K562 (cell line): ENCODE data around the gene PDE4D. TPM values are rescaled to one million over a fixed set of nuclear protein-coding genes. Genes with fewer than 3 reads are reported as not detected.

Source experiments
- ATAC-seq: fragments of 200-7000 bp; cut with Tn5 transposase; 3 replicates; pipeline ENCODE4 v1.9.1; 2020; ENCODE audit warnings: moderate library complexity
- BruUV-seq: library from RNA; stranded (reverse); fragments of 400-500 nt; replicated peaks from 2 replicates; lab custom pipeline; 2021; lab: Mats Ljungman, UMichigan
- CTCF ChIA-PET: fragments of 300-600 bp; formaldehyde crosslinking; extraction: SDS; loops from one replicate; lab custom pipeline; 2021; ENCODE audit warnings: low intra/inter-chr PET ratio; lab: Yijun Ruan, JAX
- POLR2A ChIA-PET: fragments of 300-600, 350-650 bp; sonication (Branson Sonifier 250); formaldehyde crosslinking; extraction: SDS; loops from one replicate; lab custom pipeline; 2021; ENCODE audit warnings: antibody characterized with exemption, inconsistent platforms; lab: Yijun Ruan, JAX
- DNase-seq, 4 experiments: peaks; one replicate each; pipeline versions ENCODE4 v3.0.0 to v3.0.0-alpha.2; 2011 to 2018; ENCODE audit warnings: low spot score in 3 of 4, mixed read lengths in 3 of 4; ENCODE audit errors: extremely low read depth in 1 of 4
- FAIRE-seq: peaks from 2 replicates; lab custom pipeline; 2011; peaks lifted over from hg19 to GRCh38; lab: Jason Lieb, UNC
- H2AFZ ChIP-seq: 2 replicates; pipeline ENCODE4 v1.6.0; 2011; ENCODE audit warnings: low read depth, low read length, control low read depth, inconsistent platforms
- H3K27ac ChIP-seq: fragments of 200-600 bp; 3 replicates; pipeline ENCODE4 v1.8.0; 2011; ENCODE audit warnings: low read depth, mild to moderate bottlenecking, control low read depth, inconsistent platforms, low read length, moderate library complexity, mixed read lengths; ENCODE audit errors: extremely low read depth
- H3K27me3 ChIP-seq, 2 experiments: fragments of 300-600 bp in 1 of 2; 2 replicates in 1 of 2; 3 replicates in 1 of 2; pipeline versions ENCODE4 v1.6.0 to v1.8.0; 2011; ENCODE audit warnings: inconsistent platforms in 2 of 2, low read length in 2 of 2, mild to moderate bottlenecking in 1 of 2, mixed read lengths in 1 of 2, moderate library complexity in 1 of 2; ENCODE audit not compliant: control insufficient read depth in 2 of 2, insufficient read depth in 2 of 2
- H3K36me3 ChIP-seq: fragments of 300-600 bp; 3 replicates; pipeline ENCODE4 v1.8.0; 2011; ENCODE audit warnings: mild to moderate bottlenecking, low read length, inconsistent platforms; ENCODE audit not compliant: control insufficient read depth, insufficient read depth
- H3K4me1 ChIP-seq, 2 experiments: fragments of 200-600 bp in 1 of 2; replicated peaks in 1 of 2; 2 replicates in 1 of 2; 3 replicates in 1 of 2; pipeline versions ENCODE4 v1.5.1 to v1.8.0; 2011; ENCODE audit warnings: inconsistent platforms in 2 of 2, low read length in 2 of 2, mild to moderate bottlenecking in 1 of 2, mixed read lengths in 1 of 2, moderate library complexity in 1 of 2; ENCODE audit not compliant: control insufficient read depth in 2 of 2, insufficient read depth in 2 of 2
- H3K4me2 ChIP-seq: 2 replicates; pipeline ENCODE4 v1.6.1; 2011; ENCODE audit warnings: low read length, control low read depth, inconsistent platforms, mixed read lengths; ENCODE audit not compliant: insufficient read depth
- H3K4me3 ChIP-seq: fragments of 200-600 bp; sonication (generic), shearing (Covaris generic); 2 replicates; pipeline ENCODE4 v1.5.1; 2016; ENCODE audit warnings: control low read depth, inconsistent platforms
- H3K79me2 ChIP-seq: fragments of 200-600 bp; 3 replicates; pipeline ENCODE4 v1.8.0; 2011; ENCODE audit warnings: low read length, inconsistent platforms; ENCODE audit not compliant: control insufficient read depth, insufficient read depth
- H3K9ac ChIP-seq, 2 experiments: 2 replicates each; pipeline versions ENCODE4 v1.6.0 to v1.6.1; 2011; ENCODE audit warnings: low read depth in 2 of 2, low read length in 2 of 2, control low read depth in 1 of 2, inconsistent platforms in 1 of 2, mild to moderate bottlenecking in 1 of 2, mixed read lengths in 1 of 2; ENCODE audit not compliant: insufficient read depth in 1 of 2
- H3K9me1 ChIP-seq: one replicate; pipeline ENCODE4 v1.6.0; 2011; ENCODE audit warnings: inconsistent platforms, mild to moderate bottlenecking, low read length, moderate library complexity; ENCODE audit not compliant: control insufficient read depth, insufficient read depth
- H3K9me3 ChIP-seq: replicated peaks from 2 replicates; pipeline ENCODE4 v1.5.1; 2011; ENCODE audit warnings: low read depth, low read length, inconsistent platforms; ENCODE audit not compliant: control insufficient read depth, insufficient read depth
- H4K20me1 ChIP-seq: replicated peaks from 2 replicates; pipeline ENCODE4 v1.6.1; 2011; ENCODE audit warnings: low read length, inconsistent platforms, mixed read lengths; ENCODE audit not compliant: control insufficient read depth, insufficient read depth
- DIDO1 ChIP-seq: fragments of 450-650 bp; IDR thresholded peaks from 2 replicates; pipeline ENCODE4 v1.6.1; 2016; ENCODE audit warnings: low read depth, missing biosample characterization, missing genetic modification characterization
- KAT8 ChIP-seq: fragments of 450-650 bp; IDR thresholded peaks from 2 replicates; pipeline ENCODE4 v1.6.1; 2016; ENCODE audit warnings: low read depth, mild to moderate bottlenecking
- KLF6 ChIP-seq: fragments of 250-450 bp; sonication (Bioruptor Pico); IDR thresholded peaks from 2 replicates; pipeline ENCODE4 v1.4.0; 2020; ENCODE audit warnings: mild to moderate bottlenecking, moderate library complexity, borderline replicate concordance
- MTA3 ChIP-seq: fragments of 450-650 bp; formaldehyde crosslinking; IDR thresholded peaks from 2 replicates; pipeline ENCODE4 v1.6.1; 2017; ENCODE audit warnings: mild to moderate bottlenecking, borderline replicate concordance
- NCOA4 ChIP-seq: fragments of 450-650 bp; IDR thresholded peaks from 2 replicates; pipeline ENCODE4 v1.6.1; 2018; ENCODE audit warnings: mild to moderate bottlenecking; ENCODE audit not compliant: partially characterized antibody
- PHB ChIP-seq: fragments of 250-450 bp; sonication (Bioruptor Pico); IDR thresholded peaks from 2 replicates; pipeline ENCODE4 v1.5.0; 2021
- PTRF ChIP-seq: fragments of 450-650 bp; IDR thresholded peaks from 2 replicates; pipeline ENCODE4 v1.6.1; 2016; ENCODE audit warnings: mild to moderate bottlenecking, missing genetic modification characterization, missing compliant biosample characterization
- SAP30 ChIP-seq: fragments of 200-600 bp; sonication (generic); IDR thresholded peaks from 2 replicates; pipeline ENCODE4 v1.6.1; 2012; ENCODE audit warnings: borderline replicate concordance, low read depth, mild to moderate bottlenecking, moderate library complexity, low read length, control low read depth, inconsistent platforms; ENCODE audit not compliant: insufficient read depth, poor library complexity, severe bottlenecking
- XRCC4 ChIP-seq: IDR thresholded peaks from one replicate; pipeline ENCODE4 v1.6.1; 2011; ENCODE audit not compliant: insufficient read depth, insufficient read length; ENCODE audit errors: extremely low read depth
- ZNF212 ChIP-seq: fragments of 450-650 bp; formaldehyde crosslinking; IDR thresholded peaks from 2 replicates; pipeline ENCODE4 v1.4.0; 2020; ENCODE audit warnings: mild to moderate bottlenecking
- WGBS: fragments of 100-300 bp; shearing (Covaris generic); methylation state at CpG from one replicate; pipeline ENCODE4 v1.1.6; 2016; ENCODE audit warnings: low coverage, mixed read lengths; ENCODE audit not compliant: insufficient coverage; ENCODE audit errors: missing lambda C conversion rate; 5-methylcytosine and 5-hydroxymethylcytosine counted together
- in situ Hi-C: fragments of 300-500 bp; cut with MboI; formaldehyde crosslinking; loops from 4 replicates; pipeline ENCODE4 v1.15.0; 2018; ENCODE audit warnings: inconsistent platforms, mixed read lengths
- intact Hi-C: fragments of 100-400 bp; cut with micrococcal nuclease; formaldehyde crosslinking; loops from 2 replicates; pipeline ENCODE4 v1.14.2; 2022
- polyA plus RNA-seq, 8 experiments: library from polyadenylated mRNA; depleted of rRNA in 4 of 8; stranded (reverse) in 5 of 8; unstranded in 3 of 8; fragments of >200 nt; fragmentation: Nextera tagmentation in 2 of 8; fragmentation: Illumina TruSeq in 1 of 8; extraction: Ambion mirVana in 2 of 8; extraction: Trizol in 1 of 8; gene quantifications; 2 replicates each; pipeline versions ENCODE4 v1.2.1 to v1.2.3, GENCODE V29; 2011 to 2014; ENCODE audit warnings: inconsistent platforms in 1 of 8, missing spikeins in 1 of 8
- total RNA-seq, 7 experiments: library from RNA; depleted of rRNA in 6 of 7; stranded (reverse); fragments of >200 nt in 6 of 7; fragmentation: Illumina TruSeq in 2 of 7; extraction: Trizol in 2 of 7; gene quantifications; 2 replicates each; pipeline versions ENCODE4 v1.2.1 to v1.2.3, GENCODE V29; 2011 to 2021; ENCODE audit warnings: low replicate concordance in 1 of 7
- TF ChIP-seq, protein P1 (sequence below): fragments of 250-450 bp; sonication (Bioruptor Pico); IDR thresholded peaks from 2 replicates; pipeline ENCODE4 v1.8.0; 2022; ENCODE audit warnings: moderate library complexity, mild to moderate bottlenecking, inconsistent platforms
- TF ChIP-seq, protein P2 (sequence below): fragments of 200-800 bp; sonication (Bioruptor generic); IDR thresholded peaks from 2 replicates; pipeline ENCODE4 v1.6.1; 2017; ENCODE audit warnings: missing genetic modification characterization, missing compliant biosample characterization
- TF ChIP-seq, protein P3 (sequence below): fragments of 450-650 bp; formaldehyde crosslinking; IDR thresholded peaks from 2 replicates; pipeline ENCODE4 v1.4.0; 2022; ENCODE audit warnings: missing genetic modification characterization

Gene PDE4D
- total and polyA plus RNA-seq, 9 of the 15 experiments (the other 6 are each of a cell fraction or from before 2014, with no cell fraction given): 0.04 to 0.46 (median 0.13) TPM

DNA sequence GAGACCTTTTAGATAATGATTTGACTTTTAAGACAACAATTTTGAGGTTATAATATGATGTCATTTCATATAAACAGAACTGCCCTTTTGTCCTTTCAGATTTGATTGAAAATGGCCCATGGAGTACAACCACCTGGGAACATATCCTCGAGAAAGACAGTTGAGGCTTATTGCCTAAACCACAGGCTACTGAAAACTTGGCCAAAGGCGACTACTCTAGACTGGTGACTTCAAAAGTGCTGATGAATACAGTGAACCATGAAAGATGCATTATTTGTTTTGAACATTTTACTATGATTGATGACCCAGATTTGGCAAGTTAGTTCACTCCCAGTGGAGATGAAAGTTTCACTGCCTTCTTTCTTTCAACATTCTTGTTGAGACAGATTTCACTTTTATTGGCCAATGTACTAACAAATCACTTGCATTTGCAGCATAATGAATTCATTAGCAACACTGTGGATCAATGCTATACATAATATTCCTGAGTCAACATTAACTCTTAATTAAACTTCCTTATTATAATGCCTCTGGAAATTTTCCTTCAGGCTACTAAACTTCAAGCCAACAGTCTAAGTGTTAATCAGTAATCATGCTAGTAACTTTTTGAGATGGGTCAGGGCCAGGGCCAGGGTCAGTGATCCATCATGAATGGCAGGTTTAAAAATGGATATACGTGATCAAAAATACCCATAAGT is 830.4 kb downstream of the PDE4D start (continued):
- TF ChIP-seq SAP30 (no peak), NCOA4 (no peak)
- TF ChIP-seq, all 486 proteins: peak for 0

DNA sequence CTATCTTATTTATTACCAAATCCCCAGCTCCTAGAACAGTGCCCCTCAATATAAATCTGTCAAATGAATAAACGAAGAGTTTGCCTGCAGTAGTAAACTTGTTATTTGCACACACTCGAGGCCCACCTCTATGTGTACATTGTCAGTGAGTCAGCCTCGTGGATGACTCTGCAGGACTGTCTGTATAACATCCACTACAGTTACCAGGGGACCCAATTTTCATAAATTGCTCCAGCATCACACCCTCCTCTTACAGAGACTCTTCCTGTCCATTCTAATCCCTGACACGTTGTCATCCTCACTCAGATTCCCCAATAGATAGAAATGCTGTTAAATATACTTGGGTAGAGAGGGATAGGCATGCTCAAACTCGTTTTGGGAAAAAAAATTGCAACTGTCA is 832.1 kb downstream of the PDE4D start:
- WGBS: 0% methylated on average over 4 of the region's 5 CpGs
- H2AFZ ChIP-seq: no peak overlapping the region
- ATAC-seq: no peak
- no peaks in the 10 kb centered on the region for H3K9me3 ChIP-seq
- no peaks in the 10 kb centered on the region for H3K79me2 ChIP-seq
- no peak for DNase-seq
- H3K36me3 ChIP-seq: no peaks in the 10 kb centered on the region
- no TSS peak for BruUV-seq
- no peaks in the 10 kb centered on the region for H4K20me1 ChIP-seq
- no peaks in the 10 kb centered on the region for H3K4me1 ChIP-seq
- H3K27ac ChIP-seq: no peak overlapping the region
- in situ Hi-C loops (no loop called here), intact Hi-C loops (no loop called here)
- no peaks in the 10 kb centered on the region for H3K9me1 ChIP-seq
- no peak overlapping the region for H3K4me3 ChIP-seq
- ChIA-PET POLR2A (no interaction called here), CTCF (no interaction called here)
- no peak overlapping the region for H3K9ac ChIP-seq
- TF ChIP-seq PTRF (tag) (no peak), KLF6 (no peak), KAT8 (no peak), ZNF212 (CRISPR knock-in tag) (no peak), DIDO1 (tag) (no peak), MTA3 (no peak), PHB (CRISPR knock-in tag) (no peak), XRCC4 (no peak)
- TF ChIP-seq, protein P1, sequence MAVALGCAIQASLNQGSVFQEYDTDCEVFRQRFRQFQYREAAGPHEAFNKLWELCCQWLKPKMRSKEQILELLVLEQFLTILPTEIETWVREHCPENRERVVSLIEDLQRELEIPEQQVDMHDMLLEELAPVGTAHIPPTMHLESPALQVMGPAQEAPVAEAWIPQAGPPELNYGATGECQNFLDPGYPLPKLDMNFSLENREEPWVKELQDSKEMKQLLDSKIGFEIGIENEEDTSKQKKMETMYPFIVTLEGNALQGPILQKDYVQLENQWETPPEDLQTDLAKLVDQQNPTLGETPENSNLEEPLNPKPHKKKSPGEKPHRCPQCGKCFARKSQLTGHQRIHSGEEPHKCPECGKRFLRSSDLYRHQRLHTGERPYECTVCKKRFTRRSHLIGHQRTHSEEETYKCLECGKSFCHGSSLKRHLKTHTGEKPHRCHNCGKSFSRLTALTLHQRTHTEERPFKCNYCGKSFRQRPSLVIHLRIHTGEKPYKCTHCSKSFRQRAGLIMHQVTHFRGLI: no peak
- TF ChIP-seq, protein P2, sequence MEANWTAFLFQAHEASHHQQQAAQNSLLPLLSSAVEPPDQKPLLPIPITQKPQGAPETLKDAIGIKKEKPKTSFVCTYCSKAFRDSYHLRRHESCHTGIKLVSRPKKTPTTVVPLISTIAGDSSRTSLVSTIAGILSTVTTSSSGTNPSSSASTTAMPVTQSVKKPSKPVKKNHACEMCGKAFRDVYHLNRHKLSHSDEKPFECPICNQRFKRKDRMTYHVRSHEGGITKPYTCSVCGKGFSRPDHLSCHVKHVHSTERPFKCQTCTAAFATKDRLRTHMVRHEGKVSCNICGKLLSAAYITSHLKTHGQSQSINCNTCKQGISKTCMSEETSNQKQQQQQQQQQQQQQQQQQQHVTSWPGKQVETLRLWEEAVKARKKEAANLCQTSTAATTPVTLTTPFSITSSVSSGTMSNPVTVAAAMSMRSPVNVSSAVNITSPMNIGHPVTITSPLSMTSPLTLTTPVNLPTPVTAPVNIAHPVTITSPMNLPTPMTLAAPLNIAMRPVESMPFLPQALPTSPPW (CRISPR knock-in tag): no peak
- TF ChIP-seq, protein P3, sequence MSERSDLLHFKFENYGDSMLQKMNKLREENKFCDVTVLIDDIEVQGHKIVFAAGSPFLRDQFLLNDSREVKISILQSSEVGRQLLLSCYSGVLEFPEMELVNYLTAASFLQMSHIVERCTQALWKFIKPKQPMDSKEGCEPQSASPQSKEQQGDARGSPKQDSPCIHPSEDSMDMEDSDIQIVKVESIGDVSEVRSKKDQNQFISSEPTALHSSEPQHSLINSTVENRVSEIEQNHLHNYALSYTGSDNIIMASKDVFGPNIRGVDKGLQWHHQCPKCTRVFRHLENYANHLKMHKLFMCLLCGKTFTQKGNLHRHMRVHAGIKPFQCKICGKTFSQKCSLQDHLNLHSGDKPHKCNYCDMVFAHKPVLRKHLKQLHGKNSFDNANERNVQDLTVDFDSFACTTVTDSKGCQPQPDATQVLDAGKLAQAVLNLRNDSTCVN (CRISPR knock-in tag): no peak
- H3K27me3 ChIP-seq: no peaks in the 10 kb centered on the region
- FAIRE-seq: no peak
- H3K4me2 ChIP-seq: no peak overlapping the region
